Neural cell (in vitro differentiated cells): ENCODE measurements around the gene WBP4.

Experiments
- EP300 ChIP-seq: fragments of 450-650 bp; conservative IDR thresholded peaks from 2 replicates; pipeline ENCODE4 v1.6.1; 2014; ENCODE audit warnings: antibody characterized with exemption, mild to moderate bottlenecking, moderate library complexity; ENCODE audit not compliant: poor library complexity, severe bottlenecking
- REST ChIP-seq: IDR thresholded peaks from 2 replicates; pipeline ENCODE4 v1.6.1; 2012; ENCODE audit warnings: borderline replicate concordance
- TF ChIP-seq, protein P1 (sequence below): fragments of 450-650 bp; IDR thresholded peaks from 2 replicates; pipeline ENCODE4 v1.5.1; 2014; ENCODE audit warnings: antibody characterized with exemption, mild to moderate bottlenecking, moderate library complexity; ENCODE audit not compliant: poor library complexity, severe bottlenecking

- TF ChIP-seq EP300 (no peak), REST (no peak)
- TF ChIP-seq, protein P1, sequence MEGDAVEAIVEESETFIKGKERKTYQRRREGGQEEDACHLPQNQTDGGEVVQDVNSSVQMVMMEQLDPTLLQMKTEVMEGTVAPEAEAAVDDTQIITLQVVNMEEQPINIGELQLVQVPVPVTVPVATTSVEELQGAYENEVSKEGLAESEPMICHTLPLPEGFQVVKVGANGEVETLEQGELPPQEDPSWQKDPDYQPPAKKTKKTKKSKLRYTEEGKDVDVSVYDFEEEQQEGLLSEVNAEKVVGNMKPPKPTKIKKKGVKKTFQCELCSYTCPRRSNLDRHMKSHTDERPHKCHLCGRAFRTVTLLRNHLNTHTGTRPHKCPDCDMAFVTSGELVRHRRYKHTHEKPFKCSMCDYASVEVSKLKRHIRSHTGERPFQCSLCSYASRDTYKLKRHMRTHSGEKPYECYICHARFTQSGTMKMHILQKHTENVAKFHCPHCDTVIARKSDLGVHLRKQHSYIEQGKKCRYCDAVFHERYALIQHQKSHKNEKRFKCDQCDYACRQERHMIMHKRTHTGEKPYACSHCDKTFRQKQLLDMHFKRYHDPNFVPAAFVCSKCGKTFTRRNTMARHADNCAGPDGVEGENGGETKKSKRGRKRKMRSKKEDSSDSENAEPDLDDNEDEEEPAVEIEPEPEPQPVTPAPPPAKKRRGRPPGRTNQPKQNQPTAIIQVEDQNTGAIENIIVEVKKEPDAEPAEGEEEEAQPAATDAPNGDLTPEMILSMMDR, result no peak
Observed at GRCh38 chr13:41019011-41019487, 42.3 kb upstream of the WBP4 start, which contains the start of gene ELF1.
